ENCODE measurements around the gene TEX12. TPM values are rescaled to one million over a fixed set of nuclear protein-coding genes. Genes with fewer than 3 reads are reported as not detected.

TEX12 gene
- total RNA-seq, 1 donor from 2014 or later = not detected

DNA sequence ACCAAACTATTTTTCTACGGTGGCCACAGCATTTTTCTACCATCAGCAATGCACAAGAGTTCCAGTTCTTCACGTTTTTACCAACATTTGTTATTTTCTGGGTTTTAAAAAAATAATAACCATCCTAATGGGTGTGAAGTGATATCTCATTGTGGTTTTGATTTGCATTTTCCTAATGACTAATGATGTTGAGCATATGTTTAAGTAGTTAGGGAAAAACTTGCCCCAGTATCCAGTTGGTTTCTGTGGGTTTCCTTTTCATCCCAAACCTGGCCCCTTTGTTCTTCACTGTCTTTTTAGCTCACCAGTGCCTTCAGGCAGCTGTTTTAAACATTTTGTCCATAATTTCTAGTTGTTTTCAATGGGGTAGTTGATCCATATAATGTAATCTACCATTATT is 44.4 kb downstream of the TEX12 start:
- Mint-ChIP-seq H3K4me3 (ENCODE audit: low read depth) (no peak overlapping the region), H3K9me3 (ENCODE audit: low read depth) (peaks cover 4% of the 10 kb centered on the region), H3K27me3 (peaks cover 4% of the 10 kb centered on the region), H3K4me1 (ENCODE audit: low read depth) (peaks cover 2% of the 10 kb centered on the region), H3K36me3 (ENCODE audit: insufficient read depth) (peaks cover 4% of the 10 kb centered on the region), H3K27ac (no peak overlapping the region)
- TF ChIP-seq, protein P1, sequence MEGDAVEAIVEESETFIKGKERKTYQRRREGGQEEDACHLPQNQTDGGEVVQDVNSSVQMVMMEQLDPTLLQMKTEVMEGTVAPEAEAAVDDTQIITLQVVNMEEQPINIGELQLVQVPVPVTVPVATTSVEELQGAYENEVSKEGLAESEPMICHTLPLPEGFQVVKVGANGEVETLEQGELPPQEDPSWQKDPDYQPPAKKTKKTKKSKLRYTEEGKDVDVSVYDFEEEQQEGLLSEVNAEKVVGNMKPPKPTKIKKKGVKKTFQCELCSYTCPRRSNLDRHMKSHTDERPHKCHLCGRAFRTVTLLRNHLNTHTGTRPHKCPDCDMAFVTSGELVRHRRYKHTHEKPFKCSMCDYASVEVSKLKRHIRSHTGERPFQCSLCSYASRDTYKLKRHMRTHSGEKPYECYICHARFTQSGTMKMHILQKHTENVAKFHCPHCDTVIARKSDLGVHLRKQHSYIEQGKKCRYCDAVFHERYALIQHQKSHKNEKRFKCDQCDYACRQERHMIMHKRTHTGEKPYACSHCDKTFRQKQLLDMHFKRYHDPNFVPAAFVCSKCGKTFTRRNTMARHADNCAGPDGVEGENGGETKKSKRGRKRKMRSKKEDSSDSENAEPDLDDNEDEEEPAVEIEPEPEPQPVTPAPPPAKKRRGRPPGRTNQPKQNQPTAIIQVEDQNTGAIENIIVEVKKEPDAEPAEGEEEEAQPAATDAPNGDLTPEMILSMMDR (IDR thresholded peaks at IDR 0.05; ENCODE audit: unreplicated experiment) = no peak
- no peak for DNase-seq (ENCODE audit: low spot score, unreplicated experiment)

DNA sequence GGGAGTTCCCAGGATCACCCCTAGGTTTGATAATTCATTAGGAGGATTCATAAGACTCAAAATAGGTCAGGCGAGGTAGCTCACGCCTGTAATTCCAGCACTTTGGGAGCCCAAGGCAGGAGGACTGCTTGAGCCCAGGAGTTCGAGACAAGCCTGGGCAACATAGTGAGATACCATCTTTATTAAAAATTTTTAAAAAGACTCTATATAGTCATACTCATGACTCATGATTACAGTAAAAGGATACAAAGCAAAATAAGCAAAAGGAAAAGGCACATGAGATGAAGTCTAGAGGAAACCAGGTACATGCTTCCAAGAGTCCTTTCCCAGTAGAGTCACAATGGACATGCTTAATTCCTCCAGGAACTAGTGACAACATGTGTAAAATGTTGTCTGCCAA is 45.1 kb downstream of the TEX12 start:
- Mint-ChIP-seq H3K27ac (no peak overlapping the region), H3K9me3 (ENCODE audit: low read depth) (no peaks in the 10 kb centered on the region), H3K36me3 (ENCODE audit: insufficient read depth) (no peaks in the 10 kb centered on the region), H3K4me1 (ENCODE audit: low read depth) (peaks cover 6% of the 10 kb centered on the region), H3K27me3 (peaks cover 4% of the 10 kb centered on the region), H3K4me3 (ENCODE audit: low read depth) (no peak overlapping the region)
- TF ChIP-seq, protein P1 (IDR thresholded peaks at IDR 0.05; ENCODE audit: unreplicated experiment) = no peak
- no peak for DNase-seq (ENCODE audit: low spot score, unreplicated experiment)

DNA sequence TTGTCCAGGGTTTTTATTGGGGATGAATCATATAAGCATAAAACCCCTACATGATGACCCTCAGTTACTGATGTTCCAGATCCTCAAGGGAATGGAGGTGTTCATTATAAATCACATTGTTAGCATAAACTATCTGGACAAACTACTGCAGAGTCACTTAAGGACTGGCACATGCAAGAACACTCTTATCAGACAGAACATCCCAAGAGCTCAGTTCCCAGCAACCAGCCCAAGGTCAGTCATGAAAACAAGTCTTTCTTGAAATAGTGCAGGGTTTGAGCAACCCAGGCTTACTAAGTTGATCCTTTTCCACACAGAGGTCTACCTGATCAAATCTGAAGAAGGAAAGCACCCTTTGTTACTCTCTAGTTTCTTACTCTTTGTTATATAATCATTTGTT is 45.5 kb downstream of the TEX12 start:
- H3K4me1 Mint-ChIP-seq (ENCODE audit: low read depth) = peaks cover 6% of the 10 kb centered on the region
- H3K9me3 Mint-ChIP-seq (ENCODE audit: low read depth) = no peaks in the 10 kb centered on the region
- H3K27ac Mint-ChIP-seq = no peak overlapping the region
- H3K27me3 Mint-ChIP-seq = peaks cover 4% of the 10 kb centered on the region
- no peak overlapping the region for H3K4me3 Mint-ChIP-seq (ENCODE audit: low read depth)
- DNase-seq (ENCODE audit: low spot score, unreplicated experiment) = no peak
- TF ChIP-seq, protein P1 (IDR thresholded peaks at IDR 0.05; ENCODE audit: unreplicated experiment) = no peak
- H3K36me3 Mint-ChIP-seq (ENCODE audit: insufficient read depth) = no peaks in the 10 kb centered on the region

DNA sequence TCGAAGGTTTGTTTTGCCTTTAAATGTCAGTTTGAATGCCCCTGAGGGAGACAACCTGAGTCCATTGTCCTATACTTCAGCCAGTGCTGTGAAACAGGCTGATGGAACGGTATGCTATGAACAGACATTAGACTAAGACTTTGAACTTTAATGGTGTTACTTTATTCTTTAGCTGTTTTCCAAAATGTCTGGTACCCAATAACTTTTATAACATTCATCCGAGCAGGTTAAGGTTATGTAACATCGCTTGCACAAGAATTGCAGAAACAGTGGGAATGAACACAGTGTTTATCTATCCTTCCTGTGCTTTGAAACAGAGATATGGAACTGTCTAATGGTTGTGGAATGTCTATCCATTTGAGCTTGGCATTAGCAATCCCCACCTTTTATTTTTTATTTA is 46.6 kb downstream of the TEX12 start:
- TF ChIP-seq, protein P1 (IDR thresholded peaks at IDR 0.05; ENCODE audit: unreplicated experiment) = no peak
- Mint-ChIP-seq H3K4me3 (ENCODE audit: low read depth) (no peak overlapping the region), H3K27ac (no peak overlapping the region), H3K4me1 (ENCODE audit: low read depth) (peaks cover 6% of the 10 kb centered on the region), H3K27me3 (peaks cover 4% of the 10 kb centered on the region), H3K36me3 (ENCODE audit: insufficient read depth) (no peaks in the 10 kb centered on the region), H3K9me3 (ENCODE audit: low read depth) (no peaks in the 10 kb centered on the region)
- no peak for DNase-seq (ENCODE audit: low spot score, unreplicated experiment)

DNA sequence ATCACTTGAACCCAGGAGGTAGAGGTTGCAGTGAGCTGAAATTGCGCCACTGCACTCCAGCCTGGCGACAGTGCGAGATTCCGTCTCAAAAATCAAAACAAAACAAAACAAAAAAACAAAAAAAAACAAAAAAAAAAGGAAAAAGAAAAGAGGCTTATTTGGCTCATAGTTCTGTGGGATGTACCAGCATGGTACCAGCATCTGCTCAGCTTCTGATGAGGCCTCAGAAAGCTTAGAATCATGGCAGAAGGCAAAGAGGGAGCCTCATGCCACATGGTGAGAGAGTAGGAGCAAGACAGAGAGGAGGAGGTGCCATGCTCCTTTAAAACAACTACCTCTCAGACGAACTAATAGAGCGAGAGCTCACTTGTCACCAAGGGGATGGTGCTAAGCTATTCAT is 48.4 kb downstream of the TEX12 start:
- Mint-ChIP-seq H3K4me3 (ENCODE audit: low read depth) (no peak overlapping the region), H3K4me1 (ENCODE audit: low read depth) (peaks cover 6% of the 10 kb centered on the region), H3K36me3 (ENCODE audit: insufficient read depth) (no peaks in the 10 kb centered on the region), H3K27me3 (no peaks in the 10 kb centered on the region), H3K9me3 (ENCODE audit: low read depth) (no peaks in the 10 kb centered on the region), H3K27ac (no peak overlapping the region)
- no peak for DNase-seq (ENCODE audit: low spot score, unreplicated experiment)
- TF ChIP-seq, protein P1 (IDR thresholded peaks at IDR 0.05; ENCODE audit: unreplicated experiment) = no peak
